ENCODE results near the gene IRF1.

GRCh38 chr5:132447196-132447595 is 43.4 kb downstream of the IRF1 start:
- TF ChIP-seq FOS (IDR thresholded peaks at IDR 0.05; ENCODE audit: low read depth, low read length): no peak
- TF ChIP-seq, protein P1, sequence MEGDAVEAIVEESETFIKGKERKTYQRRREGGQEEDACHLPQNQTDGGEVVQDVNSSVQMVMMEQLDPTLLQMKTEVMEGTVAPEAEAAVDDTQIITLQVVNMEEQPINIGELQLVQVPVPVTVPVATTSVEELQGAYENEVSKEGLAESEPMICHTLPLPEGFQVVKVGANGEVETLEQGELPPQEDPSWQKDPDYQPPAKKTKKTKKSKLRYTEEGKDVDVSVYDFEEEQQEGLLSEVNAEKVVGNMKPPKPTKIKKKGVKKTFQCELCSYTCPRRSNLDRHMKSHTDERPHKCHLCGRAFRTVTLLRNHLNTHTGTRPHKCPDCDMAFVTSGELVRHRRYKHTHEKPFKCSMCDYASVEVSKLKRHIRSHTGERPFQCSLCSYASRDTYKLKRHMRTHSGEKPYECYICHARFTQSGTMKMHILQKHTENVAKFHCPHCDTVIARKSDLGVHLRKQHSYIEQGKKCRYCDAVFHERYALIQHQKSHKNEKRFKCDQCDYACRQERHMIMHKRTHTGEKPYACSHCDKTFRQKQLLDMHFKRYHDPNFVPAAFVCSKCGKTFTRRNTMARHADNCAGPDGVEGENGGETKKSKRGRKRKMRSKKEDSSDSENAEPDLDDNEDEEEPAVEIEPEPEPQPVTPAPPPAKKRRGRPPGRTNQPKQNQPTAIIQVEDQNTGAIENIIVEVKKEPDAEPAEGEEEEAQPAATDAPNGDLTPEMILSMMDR (conservative IDR thresholded peaks at IDR 0.05; ENCODE audit: low read depth, low read length): no peak
- no peak for TF ChIP-seq MXI1 (IDR thresholded peaks at IDR 0.05; ENCODE audit: borderline replicate concordance, low read depth, low read length)
- TF ChIP-seq RFX5 (IDR thresholded peaks at IDR 0.05; ENCODE audit: low read depth, low read length): no peak
- TF ChIP-seq POLR2A (IDR thresholded peaks at IDR 0.05; ENCODE audit: low read depth, low read length): no peak
